Karpas-422 (cell line): ENCODE measurements around the gene HEATR9. TPM values are rescaled to one million over a fixed set of nuclear protein-coding genes. Genes with fewer than 3 reads are reported as not detected.

Experiments used
- DNase-seq: peaks from one replicate; pipeline ENCODE4 v3.0.0-alpha.2; 2015
- H2AFZ ChIP-seq: fragments of 200-600 bp; sonication (generic); 2 replicates; pipeline ENCODE4 v1.6.1; 2014; ENCODE audit warnings: antibody characterized with exemption, low read length, mixed read lengths
- H3K27ac ChIP-seq: fragments of 200-600 bp; sonication (generic); 2 replicates; pipeline ENCODE4 v1.5.1; 2014; ENCODE audit warnings: mild to moderate bottlenecking, low read length, moderate library complexity
- H3K27me3 ChIP-seq: fragments of 200-600 bp; sonication (generic); 2 replicates; pipeline ENCODE4 v1.6.1; 2014; ENCODE audit warnings: low read length, mixed read lengths
- H3K36me3 ChIP-seq: fragments of 200-600 bp; sonication (generic); 2 replicates; pipeline ENCODE4 v1.6.1; 2014; ENCODE audit warnings: low read length, mixed read lengths; ENCODE audit not compliant: insufficient read depth
- H3K4me1 ChIP-seq: fragments of 200-600 bp; sonication (generic); 2 replicates; pipeline ENCODE4 v1.6.1; 2014; ENCODE audit warnings: mild to moderate bottlenecking, low read length, mixed read lengths
- H3K4me2 ChIP-seq: fragments of 200-600 bp; sonication (generic); 2 replicates; pipeline ENCODE4 v1.6.1; 2014; ENCODE audit warnings: low read length, low read depth, mild to moderate bottlenecking; ENCODE audit not compliant: poor library complexity, severe bottlenecking
- H3K4me3 ChIP-seq: fragments of 200-600 bp; sonication (generic); 2 replicates; pipeline ENCODE4 v1.5.1; 2014; ENCODE audit warnings: mild to moderate bottlenecking, antibody characterized with exemption, low read length, mixed read lengths
- H3K79me2 ChIP-seq: fragments of 200-600 bp; sonication (generic); 2 replicates; pipeline ENCODE4 v1.6.1; 2014; ENCODE audit warnings: mild to moderate bottlenecking, low read length, mixed read lengths
- H3K9ac ChIP-seq: fragments of 200-600 bp; sonication (generic); 2 replicates; pipeline ENCODE4 v1.6.0; 2014; ENCODE audit warnings: low read length
- H3K9me2 ChIP-seq: fragments of 200-600 bp; sonication (generic), shearing (Covaris generic); replicated peaks from 2 replicates; pipeline ENCODE4 v1.6.0; 2014; ENCODE audit warnings: mild to moderate bottlenecking, low read length, moderate library complexity; ENCODE audit not compliant: insufficient read depth
- H3K9me3 ChIP-seq: fragments of 300-700, 200-600 bp; sonication (generic); 2 replicates; pipeline ENCODE4 v1.6.1; 2014; ENCODE audit warnings: low read length, mixed read lengths
- H4K20me1 ChIP-seq: fragments of 200-600 bp; sonication (generic); 2 replicates; pipeline ENCODE4 v1.6.1; 2014; ENCODE audit warnings: mild to moderate bottlenecking, antibody characterized with exemption, low read length, low read depth; ENCODE audit not compliant: insufficient read depth
- total RNA-seq: library from RNA; depleted of rRNA; stranded (reverse); fragments of >200 nt; shearing (Covaris generic); gene quantifications from 2 replicates; pipeline ENCODE4 v1.2.3, GENCODE V29; 2014; ENCODE audit warnings: low replicate concordance

Gene HEATR9
- total RNA-seq, 1 experiment from 2014 or later, result not detected

GRCh38 chr17:35856603-35857002 lies 12.1 kb downstream of the HEATR9 start:
- Histone ChIP-seq H3K4me2 (no peak overlapping the region), H3K27ac (no peak overlapping the region), H3K4me3 (no peak overlapping the region), H3K9me2 (no peaks in the 10 kb centered on the region), H3K9me3 (no peaks in the 10 kb centered on the region), H3K79me2 (no peaks in the 10 kb centered on the region), H4K20me1 (no peaks in the 10 kb centered on the region), H3K36me3 (no peaks in the 10 kb centered on the region; the same call in 1 of the 2 replicates), H3K27me3 (no peaks in the 10 kb centered on the region), H3K4me1 (no peaks in the 10 kb centered on the region), H3K9ac (no peak overlapping the region), H2AFZ (no peak overlapping the region)
- DNase-seq, result no peak

DNA sequence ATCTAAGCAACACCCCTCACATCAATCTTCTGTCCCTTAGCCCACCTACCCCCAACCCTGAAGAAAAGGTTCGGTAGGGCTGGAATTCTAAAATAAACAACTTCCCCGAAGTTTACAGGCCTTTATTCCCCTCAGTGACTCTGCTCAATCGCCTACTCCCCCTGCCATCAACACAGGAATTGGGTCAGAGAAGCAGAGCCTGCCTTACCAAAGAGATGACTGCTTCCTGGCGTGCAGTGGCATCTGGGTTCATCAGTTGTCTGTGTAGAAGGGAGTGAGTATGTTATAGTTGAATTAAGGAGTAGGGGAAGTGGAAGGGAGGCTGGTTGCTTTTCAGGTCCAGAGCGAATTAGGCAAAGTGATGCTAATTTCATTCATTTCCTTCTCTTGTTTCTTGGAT lies 12.7 kb downstream of the HEATR9 start:
- H3K4me1 ChIP-seq, result no peaks in the 10 kb centered on the region
- H3K4me3 ChIP-seq, result no peak overlapping the region
- no peak overlapping the region for H3K27ac ChIP-seq

DNA sequence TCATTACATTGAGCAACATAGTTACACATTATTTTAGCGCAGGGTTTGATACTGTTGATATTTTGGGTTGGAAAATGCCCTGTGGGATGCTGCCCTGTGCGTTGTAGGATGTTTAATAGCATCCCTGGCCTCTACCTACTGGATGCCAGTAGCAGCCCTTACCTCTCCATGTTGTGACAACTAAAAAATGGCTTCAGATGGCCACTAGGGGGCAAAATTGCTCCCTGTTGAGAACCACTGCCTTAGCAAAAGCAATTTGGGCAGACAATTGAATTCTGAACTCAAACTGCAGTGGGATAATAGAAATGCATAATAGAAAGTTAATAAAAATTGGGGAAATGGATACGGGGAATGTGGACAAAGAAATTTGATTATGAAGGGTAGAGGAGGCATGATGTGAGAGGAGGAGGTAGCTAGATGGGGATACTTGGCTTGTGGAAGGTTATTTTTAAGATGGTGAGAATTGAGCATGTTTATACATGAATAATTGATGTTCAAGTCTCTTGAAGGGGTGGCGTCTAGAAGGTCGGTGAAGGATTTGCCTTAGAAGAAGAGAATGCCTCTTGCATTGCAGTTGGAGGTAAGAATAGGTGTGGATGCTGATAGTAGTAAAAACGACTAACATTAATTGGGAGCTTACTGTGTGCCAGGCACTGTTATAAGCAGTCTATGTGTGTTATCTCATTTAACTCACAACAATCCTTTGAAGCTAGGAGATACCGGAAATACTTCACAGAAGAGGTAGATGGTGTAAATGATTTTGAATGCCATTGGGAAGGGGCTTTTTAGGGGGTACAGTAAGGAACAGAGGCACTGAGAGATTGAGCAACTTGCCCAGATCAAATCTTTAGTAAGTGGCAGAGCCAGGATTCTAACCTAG lies 19.0 kb downstream of the HEATR9 start:
- Histone ChIP-seq H3K4me2 (no peak overlapping the region), H3K27me3 (no peaks in the 10 kb centered on the region), H3K9me3 (no peaks in the 10 kb centered on the region), H3K9me2 (no peaks in the 10 kb centered on the region), H2AFZ (no peak overlapping the region), H3K9ac (no peak overlapping the region), H3K27ac (no peak overlapping the region), H3K4me1 (no peaks in the 10 kb centered on the region), H3K4me3 (no peak overlapping the region), H3K36me3 (peaks cover 23% of the 10 kb centered on the region; the same call in 1 of the 2 replicates), H3K79me2 (peaks cover 6% of the 10 kb centered on the region), H4K20me1 (no peaks in the 10 kb centered on the region)
- DNase-seq, result peak; percentile 86

More for the DNA sequence above, 12.7 kb downstream of the HEATR9 start:
- Histone ChIP-seq H3K9me3 (no peaks in the 10 kb centered on the region), H3K9me2 (no peaks in the 10 kb centered on the region), H2AFZ (no peak overlapping the region), H3K36me3 (no peaks in the 10 kb centered on the region; the same call in 1 of the 2 replicates), H3K4me2 (no peak overlapping the region), H3K27me3 (no peaks in the 10 kb centered on the region), H3K9ac (no peak overlapping the region), H4K20me1 (no peaks in the 10 kb centered on the region), H3K79me2 (no peaks in the 10 kb centered on the region)
- no peak for DNase-seq

DNA sequence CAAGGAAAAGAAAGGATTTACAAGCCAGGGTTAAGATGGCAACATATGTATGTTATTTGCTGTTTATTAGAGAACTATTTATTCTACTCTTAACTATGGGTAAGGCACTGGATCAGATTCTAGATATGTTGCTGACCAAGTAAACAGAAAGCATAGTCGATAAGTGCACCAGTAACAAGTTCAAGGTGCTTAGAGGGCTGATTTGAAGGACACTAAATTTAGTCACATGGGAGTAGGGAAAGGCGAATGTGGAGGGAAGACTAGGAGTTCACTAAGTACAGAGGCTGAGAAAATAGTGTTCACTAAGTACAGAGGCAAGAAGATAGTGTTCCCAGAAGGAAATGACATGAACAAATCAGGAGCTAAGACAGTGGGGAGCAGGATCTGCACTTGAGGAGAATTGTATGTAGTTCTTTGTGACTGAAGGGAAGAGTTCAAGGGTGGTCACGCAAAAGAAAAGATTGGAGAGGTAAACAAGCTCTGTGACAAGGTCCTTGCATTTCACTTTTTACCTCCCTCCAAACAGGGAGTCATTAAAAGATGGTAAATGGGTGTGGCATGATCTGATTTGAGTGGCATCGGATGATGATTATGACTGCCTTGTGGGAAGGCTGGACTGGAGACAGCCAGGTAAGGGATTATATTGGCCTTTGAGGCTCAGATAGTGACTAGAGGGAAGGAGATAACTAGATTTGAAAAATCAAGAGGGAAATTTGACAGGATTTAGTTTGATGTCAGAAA lies 20.9 kb downstream of the HEATR9 start:
- no peak overlapping the region for H2AFZ ChIP-seq
- H4K20me1 ChIP-seq, result 0 out of 2 replicates have a peak, but pooled peaks cover 10% of the 10 kb centered on the region
- H3K9me2 ChIP-seq, result no peaks in the 10 kb centered on the region
- H3K9me3 ChIP-seq, result no peaks in the 10 kb centered on the region
- DNase-seq, result no peak
- no peaks in the 10 kb centered on the region for H3K27me3 ChIP-seq
- peaks cover 6% of the 10 kb centered on the region for H3K79me2 ChIP-seq
- no peaks in the 10 kb centered on the region for H3K4me1 ChIP-seq
- H3K27ac ChIP-seq, result no peak overlapping the region
- H3K9ac ChIP-seq, result no peak overlapping the region
- no peak overlapping the region for H3K4me3 ChIP-seq
- H3K4me2 ChIP-seq, result no peak overlapping the region
- peaks cover 34% of the 10 kb centered on the region; the same call in 1 of the 2 replicates for H3K36me3 ChIP-seq

- Histone ChIP-seq H3K4me2 (no peak overlapping the region), H2AFZ (no peak overlapping the region), H3K9me2 (no peaks in the 10 kb centered on the region), H3K36me3 (peaks cover 40% of the 10 kb centered on the region; the same call in 1 of the 2 replicates), H3K27ac (no peak overlapping the region), H3K27me3 (no peaks in the 10 kb centered on the region), H3K9ac (no peak overlapping the region), H3K4me1 (no peaks in the 10 kb centered on the region), H4K20me1 (0 out of 2 replicates have a peak, but pooled peaks cover 10% of the 10 kb centered on the region), H3K79me2 (peaks cover 6% of the 10 kb centered on the region), H3K9me3 (no peaks in the 10 kb centered on the region), H3K4me3 (no peak overlapping the region)
- no peak for DNase-seq
Measured at GRCh38 chr17:35847006-35847405, 21.7 kb downstream of the HEATR9 start.

DNA sequence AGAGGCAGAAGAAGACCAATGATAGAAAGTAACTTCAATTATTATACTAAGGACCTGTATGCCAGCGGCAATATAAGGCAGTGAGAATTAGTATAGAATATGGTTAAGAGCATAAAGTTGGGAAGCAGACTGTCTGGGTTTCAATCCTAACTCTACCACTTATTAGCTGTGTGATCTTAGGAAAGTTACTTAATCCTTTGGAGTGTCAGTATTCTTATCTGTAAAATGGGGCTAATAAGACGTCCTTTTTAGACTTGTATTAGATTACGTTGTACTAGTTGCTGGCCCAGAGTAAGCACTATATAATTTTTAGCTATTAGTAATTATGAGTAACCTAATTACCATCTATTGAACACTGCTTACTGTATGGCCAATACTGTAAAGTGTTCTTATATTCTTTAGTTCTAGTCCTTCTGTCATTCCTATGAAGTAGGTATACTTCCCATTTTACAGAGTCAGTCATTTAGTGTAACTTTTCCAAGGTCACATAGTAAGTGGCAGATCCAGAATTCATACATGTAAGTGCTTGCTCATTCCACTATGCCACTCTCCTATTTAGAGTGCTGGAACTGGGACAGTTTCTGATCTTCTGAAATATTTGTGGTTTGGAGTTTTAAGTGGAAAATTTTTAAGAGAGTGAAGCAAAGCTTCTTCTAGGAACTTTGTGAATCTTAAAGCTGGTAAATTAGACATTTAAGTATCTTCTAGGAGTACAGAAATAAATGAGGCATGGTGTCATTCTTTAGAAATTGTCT lies 22.5 kb downstream of the HEATR9 start:
- Histone ChIP-seq H3K36me3 (peaks cover 46% of the 10 kb centered on the region; the same call in 1 of the 2 replicates), H3K79me2 (peaks cover 6% of the 10 kb centered on the region), H3K27me3 (no peaks in the 10 kb centered on the region), H3K4me3 (no peak overlapping the region), H3K9ac (no peak overlapping the region), H3K9me3 (no peaks in the 10 kb centered on the region), H4K20me1 (0 out of 2 replicates have a peak, but pooled peaks cover 10% of the 10 kb centered on the region), H3K27ac (no peak overlapping the region), H2AFZ (no peak overlapping the region), H3K4me1 (no peaks in the 10 kb centered on the region), H3K9me2 (no peaks in the 10 kb centered on the region), H3K4me2 (no peak overlapping the region)
- DNase-seq, result no peak

DNA sequence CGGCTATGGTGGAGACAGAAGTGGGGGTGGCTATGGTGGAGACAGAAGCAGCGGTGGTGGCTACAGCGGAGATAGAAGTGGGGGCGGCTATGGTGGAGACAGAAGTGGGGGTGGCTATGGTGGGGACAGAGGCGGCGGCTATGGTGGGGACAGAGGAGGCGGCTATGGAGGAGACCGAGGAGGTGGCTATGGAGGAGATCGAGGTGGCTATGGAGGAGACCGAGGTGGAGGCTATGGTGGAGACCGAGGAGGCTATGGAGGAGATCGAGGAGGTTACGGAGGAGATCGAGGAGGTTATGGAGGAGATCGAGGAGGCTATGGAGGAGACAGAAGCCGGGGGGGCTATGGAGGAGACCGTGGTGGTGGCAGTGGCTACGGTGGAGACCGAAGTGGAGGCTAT lies 24.1 kb downstream of the HEATR9 start:
- Histone ChIP-seq H3K9me2 (no peaks in the 10 kb centered on the region), H3K36me3 (peaks cover 49% of the 10 kb centered on the region; the same call in 1 of the 2 replicates), H3K27me3 (no peaks in the 10 kb centered on the region), H3K9me3 (no peaks in the 10 kb centered on the region), H3K79me2 (peaks cover 6% of the 10 kb centered on the region), H3K4me2 (no peak overlapping the region), H4K20me1 (0 out of 2 replicates have a peak, but pooled peaks cover 10% of the 10 kb centered on the region), H3K27ac (no peak overlapping the region), H3K4me3 (no peak overlapping the region), H3K4me1 (no peaks in the 10 kb centered on the region), H3K9ac (no peak overlapping the region), H2AFZ (no peak overlapping the region)
- DNase-seq, result no peak
